ENCODE data around the gene COL9A2.

DNA sequence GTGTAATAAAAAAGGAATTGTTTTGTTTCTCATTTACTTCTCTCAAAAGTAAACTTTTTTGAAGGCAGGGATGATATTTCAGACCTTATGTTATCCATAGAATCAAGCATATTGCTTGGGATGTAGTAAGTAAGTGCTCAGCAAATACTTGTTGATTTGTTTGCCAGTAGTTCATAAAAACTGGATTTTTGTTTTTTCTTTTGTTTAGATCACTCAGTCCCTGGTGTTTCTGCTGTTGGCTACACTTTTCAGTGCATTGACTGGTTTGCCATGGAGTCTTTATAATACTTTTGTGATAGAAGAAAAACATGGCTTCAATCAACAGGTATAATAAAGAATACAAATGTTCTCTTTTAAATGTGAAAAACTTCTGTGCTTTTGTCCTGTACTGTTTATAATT is 48.9 kb downstream of the COL9A2 start:
- TF ChIP-seq, protein P1, sequence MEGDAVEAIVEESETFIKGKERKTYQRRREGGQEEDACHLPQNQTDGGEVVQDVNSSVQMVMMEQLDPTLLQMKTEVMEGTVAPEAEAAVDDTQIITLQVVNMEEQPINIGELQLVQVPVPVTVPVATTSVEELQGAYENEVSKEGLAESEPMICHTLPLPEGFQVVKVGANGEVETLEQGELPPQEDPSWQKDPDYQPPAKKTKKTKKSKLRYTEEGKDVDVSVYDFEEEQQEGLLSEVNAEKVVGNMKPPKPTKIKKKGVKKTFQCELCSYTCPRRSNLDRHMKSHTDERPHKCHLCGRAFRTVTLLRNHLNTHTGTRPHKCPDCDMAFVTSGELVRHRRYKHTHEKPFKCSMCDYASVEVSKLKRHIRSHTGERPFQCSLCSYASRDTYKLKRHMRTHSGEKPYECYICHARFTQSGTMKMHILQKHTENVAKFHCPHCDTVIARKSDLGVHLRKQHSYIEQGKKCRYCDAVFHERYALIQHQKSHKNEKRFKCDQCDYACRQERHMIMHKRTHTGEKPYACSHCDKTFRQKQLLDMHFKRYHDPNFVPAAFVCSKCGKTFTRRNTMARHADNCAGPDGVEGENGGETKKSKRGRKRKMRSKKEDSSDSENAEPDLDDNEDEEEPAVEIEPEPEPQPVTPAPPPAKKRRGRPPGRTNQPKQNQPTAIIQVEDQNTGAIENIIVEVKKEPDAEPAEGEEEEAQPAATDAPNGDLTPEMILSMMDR (IDR thresholded peaks at IDR 0.05) = no peak
- no peak for TF ChIP-seq POLR2A (IDR thresholded peaks at IDR 0.05)
- no peak for TF ChIP-seq EP300 (IDR thresholded peaks at IDR 0.05)
